HEK293 (cell line): ENCODE data around the gene ARIH2.

Experiments used
- CTCF ChIA-PET: fragments of 350-600 bp; formaldehyde crosslinking; extraction: SDS; loops from one replicate; lab custom pipeline; 2021; ENCODE audit warnings: antibody characterized with exemption; lab: Yijun Ruan, JAX
- POLR2A ChIA-PET: fragments of 300-600 bp; formaldehyde crosslinking; extraction: SDS; loops from one replicate; lab custom pipeline; 2020; ENCODE audit warnings: antibody characterized with exemption, inconsistent platforms; lab: Yijun Ruan, JAX
- H3K27ac ChIP-seq: fragments of 200-500 bp; sonication (Bioruptor generic); 2 replicates; pipeline ENCODE4 v1.5.1; 2014; ENCODE audit warnings: low read depth, low read length, control low read depth, inconsistent platforms; ENCODE audit errors: extremely low read depth
- H3K36me3 ChIP-seq, 2 experiments: fragments of 200-500 bp in 1 of 2; sonication (Bioruptor generic) in 1 of 2; 1 replicate in 1 of 2; 2 replicates in 1 of 2; pipeline ENCODE4 v1.5.1; 2014 to 2017; ENCODE audit warnings: inconsistent platforms in 2 of 2, low read length in 2 of 2; ENCODE audit not compliant: control insufficient read depth in 2 of 2, insufficient read depth in 1 of 2
- H3K4me1 ChIP-seq: fragments of 200-500 bp; sonication (Bioruptor generic); 2 replicates; pipeline ENCODE4 v1.5.1; 2014; ENCODE audit warnings: mild to moderate bottlenecking, low read length, inconsistent platforms; ENCODE audit not compliant: control insufficient read depth, insufficient read depth
- H3K4me3 ChIP-seq: 2 replicates; pipeline ENCODE4 v1.5.1; 2011; ENCODE audit warnings: low read depth, mild to moderate bottlenecking, control low read depth, low read length, moderate library complexity
- H3K9me3 ChIP-seq: fragments of 200-500 bp; sonication (Bioruptor generic); 2 replicates; pipeline ENCODE4 v1.5.1; 2014; ENCODE audit warnings: low read depth, low read length, inconsistent platforms; ENCODE audit not compliant: control insufficient read depth, insufficient read depth
- EGR2 ChIP-seq: fragments of 450-650 bp; formaldehyde crosslinking; IDR thresholded peaks from 2 replicates; pipeline ENCODE4 v1.5.1; 2016; ENCODE audit warnings: low read depth, missing biosample characterization, missing genetic modification characterization
- GLIS1 ChIP-seq: fragments of 450-650 bp; formaldehyde crosslinking; IDR thresholded peaks from 2 replicates; pipeline ENCODE4 v1.5.1; 2016; ENCODE audit warnings: missing biosample characterization, missing genetic modification characterization
- PRDM4 ChIP-seq: fragments of 450-650 bp; formaldehyde crosslinking; IDR thresholded peaks from 2 replicates; pipeline ENCODE4 v1.5.1; 2017; ENCODE audit warnings: missing biosample characterization, missing genetic modification characterization
- ZBTB21 ChIP-seq: fragments of 450-650 bp; formaldehyde crosslinking; IDR thresholded peaks from 2 replicates; pipeline ENCODE4 v1.5.1; 2017; ENCODE audit warnings: missing biosample characterization, missing genetic modification characterization
- ZNF248 ChIP-seq: fragments of 450-650 bp; formaldehyde crosslinking; IDR thresholded peaks from 2 replicates; pipeline ENCODE4 v1.5.1; 2017; ENCODE audit warnings: missing biosample characterization, missing genetic modification characterization
- ZNF335 ChIP-seq: fragments of 450-650 bp; formaldehyde crosslinking; conservative IDR thresholded peaks from 2 replicates; pipeline ENCODE4 v1.5.1; 2016; ENCODE audit warnings: missing biosample characterization, missing genetic modification characterization
- ZNF449 ChIP-seq: fragments of 450-650 bp; formaldehyde crosslinking; IDR thresholded peaks from 2 replicates; pipeline ENCODE4 v1.5.1; 2017; ENCODE audit warnings: missing biosample characterization, mild to moderate bottlenecking, missing genetic modification characterization, moderate library complexity
- ZNF658 ChIP-seq: fragments of 450-650 bp; formaldehyde crosslinking; IDR thresholded peaks from 2 replicates; pipeline ENCODE4; 2016; ENCODE audit warnings: missing biosample characterization, missing genetic modification characterization
- ZNF692 ChIP-seq: fragments of 450-650 bp; formaldehyde crosslinking; IDR thresholded peaks from 2 replicates; pipeline ENCODE4 v1.5.1; 2016; ENCODE audit warnings: missing biosample characterization, missing genetic modification characterization
- TF ChIP-seq, protein P1 (sequence below): fragments of 450-650 bp; formaldehyde crosslinking; IDR thresholded peaks from 2 replicates; pipeline ENCODE4; 2016; ENCODE audit warnings: missing biosample characterization, missing genetic modification characterization

ARIH2 gene

GRCh38 chr3:49005998-49006397, 87.4 kb downstream of the ARIH2 start (continued):
- TF ChIP-seq PRDM4 (tag by site-specific recombination) (no peak), ZNF449 (tag by site-specific recombination) (no peak), ZNF248 (tag by site-specific recombination) (no peak), ZBTB21 (tag by site-specific recombination) (no peak), ZNF658 (tag by site-specific recombination) (no peak)
- TF ChIP-seq, protein P1, sequence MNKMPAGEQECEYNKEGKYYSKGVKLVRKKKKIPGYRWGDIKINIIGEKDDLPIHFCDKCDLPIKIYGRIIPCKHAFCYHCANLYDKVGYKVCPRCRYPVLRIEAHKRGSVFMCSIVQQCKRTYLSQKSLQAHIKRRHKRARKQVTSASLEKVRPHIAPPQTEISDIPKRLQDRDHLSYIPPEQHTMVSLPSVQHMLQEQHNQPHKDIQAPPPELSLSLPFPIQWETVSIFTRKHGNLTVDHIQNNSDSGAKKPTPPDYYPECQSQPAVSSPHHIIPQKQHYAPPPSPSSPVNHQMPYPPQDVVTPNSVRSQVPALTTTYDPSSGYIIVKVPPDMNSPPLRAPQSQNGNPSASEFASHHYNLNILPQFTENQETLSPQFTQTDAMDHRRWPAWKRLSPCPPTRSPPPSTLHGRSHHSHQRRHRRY, result no peak

DNA sequence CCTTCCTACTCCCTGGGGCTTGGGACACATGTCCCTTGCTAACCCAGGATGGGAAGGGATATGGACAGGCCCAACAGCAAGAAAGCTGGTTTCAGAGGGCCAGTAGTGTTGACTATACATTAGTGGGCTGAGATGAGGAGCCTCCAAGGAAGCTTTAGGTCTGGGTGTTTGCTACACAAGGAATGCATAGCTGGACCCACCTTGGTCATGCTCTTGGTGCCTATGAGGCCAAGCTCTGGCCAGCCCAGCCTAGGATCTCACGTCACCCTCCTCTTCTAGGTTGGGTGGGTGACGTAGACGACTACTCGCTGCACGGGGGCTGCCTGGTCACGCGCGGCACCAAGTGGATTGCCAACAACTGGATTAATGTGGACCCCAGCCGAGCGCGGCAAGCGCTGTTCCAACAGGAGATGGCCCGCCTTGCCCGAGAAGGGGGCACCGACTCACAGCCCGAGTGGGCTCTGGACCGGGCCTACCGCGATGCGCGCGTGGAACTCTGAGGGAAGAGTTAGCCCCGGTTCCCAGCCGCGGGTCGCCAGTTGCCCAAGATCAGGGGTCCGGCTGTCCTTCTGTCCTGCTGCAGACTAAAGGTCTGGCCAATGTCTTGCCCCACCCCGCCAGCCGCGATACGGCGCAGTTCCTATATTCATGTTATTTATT, 87.9 kb downstream of the ARIH2 start:
- ChIA-PET CTCF (interaction anchor here (0.5 to 3.8 kb wide), 7 partner anchors 13 to 688 kb away, joined by 3 to 20 read pairs (median 5); partner anchors contain the start of genes NDUFAF3 and P4HTM), POLR2A (interaction anchor here (0.9 to 4.4 kb wide), 16 partner anchors 10 to 462 kb away, joined by 3 to 141 read pairs (median 6); partner anchors contain the start of genes ARIH2, DALRD3, IMPDH2 and IP6K2)
- Histone ChIP-seq H3K27ac (peak overlapping the region; percentile 39; the same call in 1 of the 2 replicates), H3K9me3 (no peaks in the 10 kb centered on the region), H3K4me3 (peak overlapping the region; percentile 74), H3K4me1 (no peaks in the 10 kb centered on the region), H3K36me3 (peaks cover 3 to 11% of the 10 kb centered on the region in 2 experiments; a peak in 2 of 3 replicates)
- TF ChIP-seq PRDM4 (tag by site-specific recombination) (no peak), ZNF692 (tag by site-specific recombination) (peak; percentile 21; the same call in 1 of the 2 replicates), GLIS1 (tag by site-specific recombination) (0 out of 2 replicates have a peak, but pooled peaks have one; percentile 9), EGR2 (tag by site-specific recombination) (no peak), ZNF335 (tag by site-specific recombination) (peak; percentile 4; the same call in 1 of the 2 replicates)
